ENCODE measurements around the gene DNAH2.
A peak's percentile ranks its signal among the peaks of the same experiment; 100 is the strongest.

- TF ChIP-seq CTCF (conservative IDR thresholded peaks at IDR 0.05; ENCODE audit: low read depth in 2 of 2), result peak in 1 of 2 experiments; percentile 18; a peak in 1 of 4 replicates
- no peak for TF ChIP-seq EZH2 (IDR thresholded peaks at IDR 0.05; ENCODE audit: low read depth, unreplicated experiment)
- no peak for TF ChIP-seq POLR2AphosphoS5 (IDR thresholded peaks at IDR 0.05; ENCODE audit: low read depth)
- no peak for TF ChIP-seq CREB1 (CRISPR knock-in tag; IDR thresholded peaks at IDR 0.05; ENCODE audit: low read depth)
- TF ChIP-seq REST (IDR thresholded peaks at IDR 0.05; ENCODE audit: unreplicated experiment), result no peak
- TF ChIP-seq JUNB (IDR thresholded peaks at IDR 0.05; ENCODE audit: unreplicated experiment), result no peak
- no peak for TF ChIP-seq ETS1 (IDR thresholded peaks at IDR 0.05)
- TF ChIP-seq EZH2phosphoT487 (IDR thresholded peaks at IDR 0.05; ENCODE audit: unreplicated experiment), result no peak
- TF ChIP-seq NANOG (IDR thresholded peaks at IDR 0.05; ENCODE audit: borderline replicate concordance), result no peak
- TF ChIP-seq STAT1 (IDR thresholded peaks at IDR 0.05; ENCODE audit: unreplicated experiment), result no peak
- TF ChIP-seq ZNF331 (CRISPR knock-in tag; IDR thresholded peaks at IDR 0.05; ENCODE audit: low read depth), result no peak
Observed at GRCh38 chr17:7782240-7782639, 64.7 kb downstream of the DNAH2 start.

All from GM23338 (cell line).